Sciatic nerve (tissue), 2 donors: ENCODE data around the gene MAP4K5. TPM values are rescaled to one million over a fixed set of nuclear protein-coding genes. Genes with fewer than 3 reads are reported as not detected.
A peak's percentile ranks its signal among the peaks of the same experiment; 100 is the strongest.

Source experiments
- ATAC-seq: fragments of 200-7000 bp; cut with Tn5 transposase; one replicate; pipeline ENCODE4 v1.9.1; 2020; ENCODE audit warnings: mild to moderate bottlenecking, moderate library complexity
- DNase-seq: peaks from one replicate; pipeline ENCODE4 v3.0.0-alpha.2; 2020; ENCODE audit warnings: low spot score
- intact Hi-C: fragments of 100-400 bp; cut with DNase I; formaldehyde crosslinking; loops from one replicate; pipeline ENCODE4 v1.14.2; 2022
- total RNA-seq: library from RNA; stranded (reverse); fragmentation: NEBNext Ultra II Directional; extraction: Animal tissue kit (Norgen Biotek cat#: 25700); gene quantifications from one replicate; pipeline ENCODE4 v1.2.1, GENCODE V29; 2021
- donor health status: DM: no; HTN: no; CAD: no.
- donor health status: DM: no; HTN: no; CAD: no.

MAP4K5 gene
- total RNA-seq, 1 donor from 2014 or later, result 94.6 TPM

GRCh38 chr14:50534416-50534815 lies 2.0 kb upstream of the MAP4K5 start:
- no peak for ATAC-seq
- intact Hi-C loops, result loop anchor here (5.0 kb wide), 1 partner anchor 387 kb away; no protein-coding TSS in a partner anchor

GRCh38 chr14:50533806-50534205 lies 1.4 kb upstream of the MAP4K5 start:
- DNase-seq (no peak), ATAC-seq (no peak)
- intact Hi-C loops, result loop anchor here (2.0 to 5.0 kb wide), 2 partner anchors 213 to 387 kb away; no protein-coding TSS in a partner anchor

More at GRCh38 chr14:50534416-50534815, 2.0 kb upstream of the MAP4K5 start:
- no peak for DNase-seq

- no peak for DNase-seq
- peak; percentile 27 for ATAC-seq
- intact Hi-C loops, result loop anchor here (2.0 to 5.0 kb wide), 2 partner anchors 212 to 386 kb away; no protein-coding TSS in a partner anchor
These were observed 904 bp upstream of the MAP4K5 start for GRCh38 chr14:50533241-50533705.

GRCh38 chr14:50531595-50532501 lies 521 bp downstream of the MAP4K5 start:
- DNase-seq (peak; percentile 77), ATAC-seq (peak; percentile 31)
- intact Hi-C loops, result loop anchor here (2.0 to 5.0 kb wide), 2 partner anchors 211 to 385 kb away; no protein-coding TSS in a partner anchor

- no peak for DNase-seq
- intact Hi-C loops, result loop anchor here (5.0 kb wide), 1 partner anchor 384 kb away; no protein-coding TSS in a partner anchor
- no peak for ATAC-seq
These were observed 1.5 kb downstream of the MAP4K5 start for GRCh38 chr14:50530794-50531365.

GRCh38 chr14:50530358-50530757 lies 2.0 kb downstream of the MAP4K5 start:
- ATAC-seq (no peak), DNase-seq (no peak)
- intact Hi-C loops, result loop anchor here (5.0 kb wide), 1 partner anchor 383 kb away; no protein-coding TSS in a partner anchor

GRCh38 chr14:50529288-50530179 lies 2.8 kb downstream of the MAP4K5 start:
- DNase-seq, result no peak
- intact Hi-C loops, result loop anchor here (5.0 kb wide), 1 partner anchor 382 kb away; no protein-coding TSS in a partner anchor
- no peak for ATAC-seq

GRCh38 chr14:50528000-50528399 lies 4.4 kb downstream of the MAP4K5 start:
- ATAC-seq, result no peak
- intact Hi-C loops, result no loop called here

GRCh38 chr14:50524731-50525515 lies 7.4 kb downstream of the MAP4K5 start:
- ATAC-seq (no peak), DNase-seq (no peak)
- intact Hi-C loops, result no loop called here

More at GRCh38 chr14:50528000-50528399, 4.4 kb downstream of the MAP4K5 start:
- no peak for DNase-seq

GRCh38 chr14:50524060-50524459 lies 8.3 kb downstream of the MAP4K5 start:
- no peak for DNase-seq
- ATAC-seq, result no peak
- intact Hi-C loops, result no loop called here

- DNase-seq (no peak), ATAC-seq (no peak)
- intact Hi-C loops, result no loop called here
These were observed 8.9 kb downstream of the MAP4K5 start for GRCh38 chr14:50523271-50524041.

GRCh38 chr14:50521912-50522341 lies 10.4 kb downstream of the MAP4K5 start:
- DNase-seq (no peak), ATAC-seq (no peak)
- intact Hi-C loops, result no loop called here

- intact Hi-C loops, result no loop called here
- ATAC-seq (peak; percentile 77), DNase-seq (no peak)
These were observed 11.2 kb downstream of the MAP4K5 start for GRCh38 chr14:50520947-50521815.

GRCh38 chr14:50516091-50516490 lies 16.3 kb downstream of the MAP4K5 start:
- intact Hi-C loops, result no loop called here
- no peak for ATAC-seq

GRCh38 chr14:50512463-50512862 lies 19.9 kb downstream of the MAP4K5 start:
- DNase-seq (no peak), ATAC-seq (no peak)
- intact Hi-C loops, result no loop called here

More at GRCh38 chr14:50516091-50516490, 16.3 kb downstream of the MAP4K5 start:
- DNase-seq, result no peak

- intact Hi-C loops, result no loop called here
- DNase-seq (no peak), ATAC-seq (no peak)
These were observed 22.2 kb downstream of the MAP4K5 start for GRCh38 chr14:50510157-50510556.
